Central memory CD8-positive, alpha-beta T cell (primary cell): ENCODE results near the gene RCOR1.
"Not testable (repeated sequence)": the region's sequence is repeated elsewhere in the genome, so short reads cannot be mapped to it uniquely, and the experiment has no call there.

Experiments
- ATAC-seq: fragments of 150-1000 bp; cut with Tn5 transposase; replicated peaks from 2 replicates; pipeline ENCODE4 v1.10.0; 2022; ENCODE audit warnings: mild to moderate bottlenecking, moderate FRiP score, moderate number of reproducible peaks; ENCODE audit not compliant: poor library complexity, severe bottlenecking; ENCODE audit errors: extremely low read depth
- DNase-seq, 2 donors: peaks; one replicate each; pipeline ENCODE4 v3.0.0; 2021; ENCODE audit warnings: low spot score in 2 of 2
- H3K27ac Mint-ChIP-seq: one replicate; pipeline ENCODE4 v1.8.0; 2022; ENCODE audit warnings: low read depth, mild to moderate bottlenecking, moderate library complexity, mixed read lengths
- H3K27me3 Mint-ChIP-seq: one replicate; pipeline ENCODE4 v1.8.0; 2022; ENCODE audit warnings: mixed read lengths
- H3K36me3 Mint-ChIP-seq: one replicate; pipeline ENCODE4 v1.8.0; 2022; ENCODE audit warnings: mild to moderate bottlenecking, moderate library complexity, mixed read lengths; ENCODE audit not compliant: insufficient read depth
- H3K4me1 Mint-ChIP-seq: one replicate; pipeline ENCODE4 v1.8.0; 2022; ENCODE audit warnings: mixed read lengths
- H3K4me3 Mint-ChIP-seq: one replicate; pipeline ENCODE4 v1.8.0; 2022; ENCODE audit warnings: mild to moderate bottlenecking, moderate library complexity, mixed read lengths
- H3K9me3 Mint-ChIP-seq: one replicate; pipeline ENCODE4 v1.8.0; 2022; ENCODE audit warnings: mixed read lengths

Gene RCOR1

DNA sequence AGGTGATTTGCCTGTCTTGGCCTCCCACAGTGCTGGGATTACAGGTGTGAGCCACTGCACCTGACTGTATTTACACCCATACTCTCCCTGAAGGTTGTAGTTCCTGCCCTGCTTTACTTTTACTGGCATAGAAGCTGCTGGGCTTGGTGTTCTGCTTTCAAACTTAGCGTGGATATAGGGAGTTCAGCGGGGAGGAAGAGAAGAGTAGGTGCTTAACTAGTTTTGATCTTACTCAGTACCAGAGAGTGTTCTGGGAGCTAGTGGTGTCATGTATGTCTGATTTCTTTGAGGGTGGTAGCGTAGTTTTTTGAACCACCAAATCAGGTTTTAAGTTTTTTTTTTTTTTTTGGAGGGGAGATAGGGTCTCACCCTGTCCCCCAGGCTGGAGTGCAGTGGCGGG lies 13.8 kb downstream of the RCOR1 start:
- peaks cover 10% of the 10 kb centered on the region for H3K36me3 Mint-ChIP-seq
- no peak overlapping the region for H3K4me3 Mint-ChIP-seq
- ATAC-seq = no peak
- peaks cover 40% of the 10 kb centered on the region for H3K4me1 Mint-ChIP-seq
- no peak overlapping the region for H3K27ac Mint-ChIP-seq
- DNase-seq = no peak
- no peaks in the 10 kb centered on the region for H3K9me3 Mint-ChIP-seq
- H3K27me3 Mint-ChIP-seq = no peaks in the 10 kb centered on the region

DNA sequence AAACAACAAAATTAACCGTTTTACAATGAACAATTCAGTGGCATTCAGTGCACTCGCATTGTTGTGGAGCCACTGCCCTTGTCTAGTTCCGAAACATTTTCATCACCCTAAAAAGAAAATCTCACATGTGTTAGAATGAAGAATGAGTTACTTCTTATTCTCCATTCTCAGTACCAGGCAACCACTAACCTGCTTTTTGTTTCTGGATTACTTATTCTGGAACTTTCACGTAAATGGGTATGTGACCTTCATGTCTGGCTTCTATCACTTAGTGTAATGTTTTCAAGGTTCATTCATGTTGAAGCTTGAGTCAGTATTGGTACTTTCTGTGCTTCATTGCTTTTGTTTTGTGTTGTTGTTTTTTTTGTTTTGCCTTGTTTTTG lies 15.6 kb downstream of the RCOR1 start:
- Mint-ChIP-seq H3K9me3 (no peaks in the 10 kb centered on the region), H3K36me3 (peaks cover 10% of the 10 kb centered on the region), H3K4me1 (peaks cover 32% of the 10 kb centered on the region), H3K4me3 (no peak overlapping the region), H3K27me3 (no peaks in the 10 kb centered on the region), H3K27ac (peak overlapping the region; percentile 38)
- DNase-seq (no peak), ATAC-seq (no peak)

DNA sequence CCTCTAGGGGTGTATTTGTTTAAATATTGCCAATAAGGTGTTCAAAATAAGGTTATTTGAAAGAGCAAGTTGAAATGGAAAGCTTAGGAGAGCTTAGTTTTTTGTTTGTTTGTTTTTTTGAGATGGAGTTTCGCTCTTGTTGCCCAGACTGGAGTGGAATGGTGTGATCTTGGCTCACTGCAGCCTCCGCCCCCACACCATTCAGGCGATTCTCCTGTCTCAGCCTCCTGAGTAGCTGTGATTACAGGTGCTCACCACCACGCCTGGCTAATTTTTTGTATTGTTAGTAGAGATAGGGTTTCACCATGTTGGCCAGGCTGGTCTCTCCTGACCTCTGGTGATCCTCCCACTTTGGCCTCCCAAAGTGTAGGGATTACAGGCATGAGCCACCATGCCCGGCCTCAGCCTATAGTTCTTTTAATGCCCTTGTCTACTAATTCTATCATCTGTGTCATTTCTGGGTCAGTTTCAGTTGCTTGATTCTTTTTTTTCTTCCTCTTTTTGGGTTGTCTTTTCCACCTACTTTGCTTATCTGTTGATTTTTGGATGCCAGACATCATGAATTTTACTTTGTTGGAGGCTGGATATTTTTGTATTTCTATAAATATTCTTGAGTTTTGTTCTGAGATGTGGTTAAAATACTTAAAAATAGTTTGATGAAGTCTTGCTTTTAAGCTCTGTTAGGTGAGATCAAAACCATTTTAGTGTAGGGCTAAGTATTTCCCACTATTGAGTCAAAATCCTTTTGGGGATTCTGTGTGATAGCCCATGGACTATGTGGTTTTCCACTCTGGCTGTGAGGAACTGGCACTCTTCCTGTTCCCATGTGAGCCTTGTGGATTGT lies 18.7 kb downstream of the RCOR1 start:
- no peaks in the 10 kb centered on the region for H3K27me3 Mint-ChIP-seq
- H3K36me3 Mint-ChIP-seq = peaks cover 3% of the 10 kb centered on the region
- H3K9me3 Mint-ChIP-seq = no peaks in the 10 kb centered on the region
- DNase-seq (no peak), ATAC-seq (no peak)
- no peak overlapping the region for H3K4me3 Mint-ChIP-seq
- peaks cover 17% of the 10 kb centered on the region for H3K4me1 Mint-ChIP-seq
- H3K27ac Mint-ChIP-seq = no peak overlapping the region

DNA sequence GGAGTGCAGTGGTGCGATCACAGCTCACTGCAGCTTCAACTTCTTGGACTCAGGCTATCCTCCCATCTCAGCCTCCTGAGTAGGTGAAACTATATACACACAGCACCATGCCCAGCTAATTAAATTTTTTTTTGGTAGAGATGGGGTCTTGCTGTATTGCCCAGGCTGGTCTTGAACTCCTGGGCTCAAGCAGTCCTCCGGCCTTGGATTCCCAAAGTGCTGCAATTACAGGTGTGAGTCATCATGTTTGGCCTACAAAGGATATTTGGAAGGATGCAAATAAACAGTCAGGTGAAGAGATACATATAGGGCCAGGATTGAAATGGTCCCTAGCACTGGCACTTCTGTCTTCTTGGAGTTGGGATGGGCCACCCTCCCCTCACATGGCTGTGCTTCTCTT lies 23.9 kb downstream of the RCOR1 start:
- Mint-ChIP-seq H3K4me1 (peaks cover 17% of the 10 kb centered on the region), H3K4me3 (no peak overlapping the region), H3K36me3 (peaks cover 1% of the 10 kb centered on the region), H3K27me3 (no peaks in the 10 kb centered on the region), H3K9me3 (no peaks in the 10 kb centered on the region), H3K27ac (no peak overlapping the region)
- ATAC-seq = no peak
- no peak for DNase-seq

DNA sequence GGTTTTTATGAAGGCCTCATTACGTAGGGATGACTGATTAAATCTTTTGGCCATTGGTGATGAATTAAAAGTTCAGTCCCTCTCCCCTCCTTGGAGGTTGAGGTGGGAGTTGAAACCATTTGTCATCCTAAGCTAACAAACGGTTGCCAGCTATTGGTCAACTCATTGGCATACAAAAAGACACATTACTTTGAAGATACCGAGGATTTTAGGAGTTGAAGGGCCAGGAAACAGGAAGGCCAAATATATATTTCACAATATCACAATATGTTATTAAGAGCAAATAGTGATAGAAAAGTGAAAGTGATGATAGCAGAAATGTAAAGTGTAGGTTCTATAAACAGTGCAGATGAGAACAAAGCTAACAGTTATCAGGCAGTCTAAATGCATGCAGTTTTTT lies 24.4 kb downstream of the RCOR1 start:
- H3K27ac Mint-ChIP-seq = no peak overlapping the region
- ATAC-seq (no peak), DNase-seq (no peak)
- peaks cover 1% of the 10 kb centered on the region for H3K36me3 Mint-ChIP-seq
- no peaks in the 10 kb centered on the region for H3K27me3 Mint-ChIP-seq
- H3K4me1 Mint-ChIP-seq = peaks cover 14% of the 10 kb centered on the region
- H3K9me3 Mint-ChIP-seq = no peaks in the 10 kb centered on the region
- no peak overlapping the region for H3K4me3 Mint-ChIP-seq

DNA sequence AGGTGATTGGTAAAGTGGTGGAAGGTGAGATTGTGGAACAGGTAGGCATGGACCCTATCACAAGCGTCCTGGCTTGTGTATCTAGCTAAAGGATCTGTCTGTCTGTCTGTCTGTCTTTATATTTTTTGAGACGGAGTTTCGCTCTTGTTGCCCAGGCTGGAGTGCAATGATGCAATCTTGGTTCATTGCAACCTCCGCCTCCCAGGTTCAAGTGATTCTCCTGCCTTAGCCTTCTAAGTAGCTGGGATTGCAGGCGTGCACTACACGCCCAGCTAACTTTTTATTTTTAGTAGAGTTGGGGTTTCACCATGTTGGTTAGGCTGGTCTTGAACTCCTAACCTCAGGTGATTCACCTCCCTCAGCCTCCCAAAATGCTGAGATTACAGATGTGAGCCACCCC lies 26.6 kb downstream of the RCOR1 start:
- H3K36me3 Mint-ChIP-seq, H3K4me3 Mint-ChIP-seq, ATAC-seq, H3K27me3 Mint-ChIP-seq, DNase-seq, H3K9me3 Mint-ChIP-seq, H3K27ac Mint-ChIP-seq: not testable (repeated sequence)
- peaks cover 23% of the 10 kb centered on the region for H3K4me1 Mint-ChIP-seq

DNA sequence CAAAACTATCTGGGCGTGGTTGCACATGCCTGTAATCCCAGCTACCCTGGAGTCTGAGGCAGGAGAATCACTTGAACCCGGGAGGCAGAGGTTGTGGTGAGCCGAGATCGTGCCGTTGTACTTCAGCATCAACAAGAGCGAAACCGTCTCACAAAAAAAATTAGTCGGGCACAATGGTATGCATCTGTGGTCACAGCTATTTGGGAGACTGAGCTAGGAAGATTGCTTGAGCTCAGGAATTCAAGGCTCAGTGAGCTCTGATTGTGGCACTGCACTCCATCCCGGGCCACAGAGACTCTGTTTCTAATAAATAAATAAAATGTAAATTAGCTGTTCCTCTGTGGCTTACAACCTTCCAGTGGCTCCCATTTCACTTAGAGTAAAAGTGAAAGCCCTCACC lies 28.0 kb downstream of the RCOR1 start:
- no peak overlapping the region for H3K27ac Mint-ChIP-seq
- no peaks in the 10 kb centered on the region for H3K27me3 Mint-ChIP-seq
- DNase-seq = no peak
- H3K4me1 Mint-ChIP-seq = peaks cover 23% of the 10 kb centered on the region
- H3K36me3 Mint-ChIP-seq = peaks cover 1% of the 10 kb centered on the region
- H3K9me3 Mint-ChIP-seq = no peaks in the 10 kb centered on the region
- no peak overlapping the region for H3K4me3 Mint-ChIP-seq
- ATAC-seq = no peak

DNA sequence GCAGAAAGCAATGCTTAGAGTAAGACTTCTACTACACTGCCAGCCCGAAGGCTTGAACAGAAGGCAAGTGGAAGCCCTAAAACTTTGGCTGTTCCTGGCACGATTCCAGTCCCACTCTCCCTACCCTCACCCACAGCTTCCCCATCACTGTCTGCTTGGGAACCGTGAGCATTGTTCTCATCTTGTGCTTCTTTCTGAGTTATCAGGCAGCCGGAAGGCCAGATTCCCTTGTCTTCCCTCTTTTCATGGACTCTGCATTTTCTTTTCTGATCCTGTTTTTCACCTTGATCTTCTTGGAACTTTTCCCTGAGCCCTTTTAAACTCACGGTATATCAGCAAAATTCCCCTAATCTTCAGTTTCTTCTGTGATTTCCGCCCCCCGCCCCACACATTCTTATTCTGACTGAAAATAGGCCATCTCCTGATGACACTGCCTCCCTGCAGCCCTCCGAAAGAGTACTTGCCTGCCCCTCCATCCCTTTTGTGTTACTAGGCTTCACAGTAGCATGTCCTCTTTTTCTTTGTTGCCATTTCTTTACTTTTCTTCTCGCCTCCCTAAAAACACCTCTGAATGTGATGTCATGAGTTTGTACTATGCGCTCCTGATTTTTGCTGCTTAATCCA lies 29.9 kb downstream of the RCOR1 start:
- no peak for ATAC-seq

DNA sequence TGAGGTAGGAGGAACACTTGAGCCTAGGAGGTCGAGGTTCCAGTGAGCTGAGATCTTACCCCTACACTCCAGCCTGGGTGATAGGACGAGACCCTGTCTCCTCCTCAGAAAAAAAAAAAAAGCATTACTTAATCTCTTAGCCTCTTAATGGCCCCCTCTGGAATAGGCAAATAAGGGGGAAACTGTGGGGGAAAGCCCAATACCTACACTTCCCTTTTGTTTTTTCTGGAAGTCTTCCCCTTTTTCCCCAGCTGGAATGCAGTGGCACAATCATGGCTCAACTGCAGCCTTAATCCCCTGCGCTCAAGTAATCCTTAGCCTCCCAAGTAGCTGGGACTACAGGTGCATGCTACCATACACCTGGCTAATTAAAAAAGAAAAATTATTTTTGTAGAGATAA lies 32.2 kb downstream of the RCOR1 start:
- H3K27ac Mint-ChIP-seq = no peak overlapping the region
- H3K4me3 Mint-ChIP-seq = no peak overlapping the region
- no peaks in the 10 kb centered on the region for H3K9me3 Mint-ChIP-seq
- ATAC-seq (no peak), DNase-seq (no peak)
- H3K4me1 Mint-ChIP-seq = peaks cover 34% of the 10 kb centered on the region
- peaks cover 3% of the 10 kb centered on the region for H3K36me3 Mint-ChIP-seq
- no peaks in the 10 kb centered on the region for H3K27me3 Mint-ChIP-seq

More for the DNA sequence above, 29.9 kb downstream of the RCOR1 start:
- Mint-ChIP-seq H3K27ac (no peak overlapping the region), H3K36me3 (peaks cover 3% of the 10 kb centered on the region), H3K27me3 (no peaks in the 10 kb centered on the region), H3K9me3 (no peaks in the 10 kb centered on the region), H3K4me1 (peaks cover 26% of the 10 kb centered on the region), H3K4me3 (no peak overlapping the region)
- no peak for DNase-seq

DNA sequence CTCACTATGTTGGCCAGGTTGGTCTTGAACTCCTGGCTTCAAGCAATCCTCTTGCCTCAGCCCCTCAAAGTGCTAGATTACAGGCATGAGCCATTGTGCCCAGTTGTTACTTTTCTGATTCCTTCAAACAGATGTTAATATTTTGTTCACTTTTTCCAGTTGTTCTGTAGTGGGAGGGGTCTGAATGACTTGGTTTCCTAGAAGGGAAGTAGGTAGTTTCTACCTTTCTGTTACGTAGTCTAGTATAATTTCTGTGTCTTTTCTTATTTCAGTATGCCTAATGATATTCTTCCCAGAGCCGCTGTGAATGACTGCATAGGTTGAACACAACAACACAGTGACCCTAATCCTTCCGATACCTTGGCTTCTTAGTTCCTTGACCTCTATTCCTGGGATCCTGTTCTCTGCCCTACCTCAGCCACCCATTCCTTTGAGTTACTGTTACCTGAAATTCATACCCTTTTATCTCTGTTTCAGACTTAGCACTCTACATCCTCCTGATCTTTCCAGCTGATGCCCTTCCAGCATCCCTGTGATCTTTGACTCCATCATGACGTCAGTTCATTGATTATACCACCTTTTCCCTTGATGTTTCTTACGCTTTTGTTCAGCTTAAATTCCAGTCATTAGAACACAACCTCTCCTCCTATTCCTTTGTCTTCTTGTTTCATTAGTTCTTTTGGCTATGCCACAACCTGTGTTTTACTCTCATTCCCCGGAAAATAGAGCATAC lies 33.3 kb downstream of the RCOR1 start:
- Mint-ChIP-seq H3K27ac (no peak overlapping the region), H3K9me3 (no peaks in the 10 kb centered on the region), H3K27me3 (no peaks in the 10 kb centered on the region), H3K4me1 (peaks cover 31% of the 10 kb centered on the region), H3K36me3 (peaks cover 2% of the 10 kb centered on the region), H3K4me3 (no peak overlapping the region)
- DNase-seq (no peak), ATAC-seq (no peak)

DNA sequence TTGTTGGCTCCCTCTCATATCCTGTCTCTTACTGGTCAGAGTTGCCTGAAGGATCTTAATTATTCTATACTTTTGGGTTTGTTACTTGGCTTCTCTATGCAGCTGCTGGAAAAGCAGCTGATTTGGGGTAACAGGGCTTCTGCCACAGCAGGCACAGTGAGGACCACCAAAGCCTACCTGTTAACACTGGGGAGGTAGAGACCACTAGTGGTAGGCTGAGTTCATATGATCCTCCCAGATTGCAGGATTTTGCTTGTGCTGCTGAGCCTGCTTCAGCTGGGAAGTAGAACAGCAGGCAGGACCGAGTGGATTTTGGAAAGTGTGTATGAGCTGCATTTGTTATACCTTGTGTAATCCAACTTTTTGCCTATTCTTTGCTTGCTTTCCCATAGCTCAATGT lies 34.1 kb downstream of the RCOR1 start:
- H3K9me3 Mint-ChIP-seq = no peaks in the 10 kb centered on the region
- ATAC-seq (no peak), DNase-seq (no peak)
- peaks cover 4% of the 10 kb centered on the region for H3K36me3 Mint-ChIP-seq
- no peak overlapping the region for H3K27ac Mint-ChIP-seq
- H3K4me1 Mint-ChIP-seq = peaks cover 29% of the 10 kb centered on the region
- no peak overlapping the region for H3K4me3 Mint-ChIP-seq
- H3K27me3 Mint-ChIP-seq = no peaks in the 10 kb centered on the region

DNA sequence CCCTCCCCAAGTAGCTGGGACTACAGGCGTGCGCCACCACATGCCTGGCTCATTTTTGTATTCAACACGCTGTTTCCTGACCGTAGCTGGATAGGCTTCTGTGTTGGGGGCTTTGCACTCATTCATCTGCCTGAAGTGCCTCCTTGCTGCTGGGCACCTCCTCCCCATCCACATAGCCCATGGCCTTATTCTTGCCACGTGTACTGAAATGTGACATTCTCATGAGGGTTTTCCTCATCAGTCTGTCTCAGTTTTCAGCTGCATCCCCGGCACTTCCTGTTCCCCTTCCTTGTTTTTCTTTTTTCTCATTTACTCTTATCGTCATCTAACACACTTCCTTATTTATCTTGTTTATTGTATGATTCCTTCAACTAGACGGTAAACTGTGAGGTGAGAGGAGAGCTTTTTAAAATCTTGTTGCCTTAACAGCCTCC lies 36.6 kb downstream of the RCOR1 start:
- Mint-ChIP-seq H3K9me3 (no peaks in the 10 kb centered on the region), H3K27me3 (no peaks in the 10 kb centered on the region), H3K4me1 (peaks cover 27% of the 10 kb centered on the region), H3K36me3 (peaks cover 6% of the 10 kb centered on the region), H3K4me3 (no peak overlapping the region), H3K27ac (no peak overlapping the region)
- DNase-seq (no peak), ATAC-seq (no peak)
